GM21381 (cell line): ENCODE measurements around the gene BRAF.
"Not testable (repeated sequence)": the region's sequence is repeated elsewhere in the genome, so short reads cannot be mapped to it uniquely, and the experiment has no call there.

Experiments used
- ATAC-seq: cut with Tn5 transposase; IDR thresholded peaks from one replicate; pipeline ENCODE4 v1.9.1; 2021; ENCODE audit warnings: mild to moderate bottlenecking, moderate library complexity; ENCODE audit not compliant: unreplicated experiment

The BRAF gene

DNA sequence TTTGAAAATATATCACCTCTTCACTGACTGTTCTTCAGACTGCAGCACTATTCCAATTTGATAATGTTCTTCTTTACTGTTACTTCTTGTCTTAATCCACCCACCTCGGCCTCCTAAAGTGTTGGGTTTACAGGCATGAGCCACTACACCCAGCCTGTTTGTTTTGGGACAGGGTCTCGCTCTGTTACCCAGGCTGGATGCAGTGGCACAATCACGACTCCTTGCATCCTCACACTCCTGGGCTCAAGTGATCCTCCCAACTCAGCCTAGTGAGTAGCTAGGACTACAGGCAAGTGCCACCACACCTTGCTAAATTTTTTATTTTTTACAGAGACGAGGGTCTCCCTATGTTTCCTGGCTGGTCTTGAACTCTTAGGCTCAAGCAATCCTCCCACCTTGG is 150.4 kb downstream of the BRAF start:
- ATAC-seq, result no peak

DNA sequence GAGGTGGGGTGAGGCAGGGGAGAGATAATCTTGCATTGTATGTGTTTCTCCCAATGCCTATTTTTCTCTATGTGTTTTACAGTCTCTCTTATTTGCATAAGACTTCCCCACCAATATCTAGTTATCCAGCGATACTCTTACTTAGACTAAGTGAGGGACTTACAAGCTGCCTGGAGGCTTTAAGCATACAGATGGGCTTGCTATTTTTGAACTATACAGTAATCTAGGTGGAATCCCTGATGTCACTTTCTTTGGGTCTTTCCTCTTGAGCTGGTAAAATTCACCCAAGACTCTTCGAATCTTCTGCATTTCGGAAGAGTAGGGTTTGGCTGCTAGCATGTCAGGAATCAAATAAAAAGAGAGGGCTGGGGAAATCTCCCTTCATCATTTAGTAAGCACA is 151.6 kb downstream of the BRAF start:
- no peak for ATAC-seq

DNA sequence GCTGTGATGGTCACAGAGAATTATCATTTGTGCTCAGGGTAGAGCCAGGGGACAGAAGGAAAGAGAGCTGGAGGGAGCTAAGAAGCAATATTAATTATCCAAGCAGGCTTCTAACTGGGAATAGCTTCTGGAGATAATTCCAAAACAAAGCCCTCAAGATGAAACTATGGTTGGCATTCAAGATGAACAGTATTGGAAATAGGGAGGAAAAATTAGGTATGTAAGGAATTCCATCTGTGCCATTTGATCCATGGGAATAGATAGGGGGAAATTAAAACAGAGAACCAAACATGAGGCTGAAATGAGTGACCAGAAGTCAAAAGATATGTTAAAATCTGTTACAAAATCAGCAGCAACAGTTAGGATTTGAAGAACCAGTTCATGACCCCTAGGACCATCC is 152.9 kb downstream of the BRAF start:
- ATAC-seq, result no peak

DNA sequence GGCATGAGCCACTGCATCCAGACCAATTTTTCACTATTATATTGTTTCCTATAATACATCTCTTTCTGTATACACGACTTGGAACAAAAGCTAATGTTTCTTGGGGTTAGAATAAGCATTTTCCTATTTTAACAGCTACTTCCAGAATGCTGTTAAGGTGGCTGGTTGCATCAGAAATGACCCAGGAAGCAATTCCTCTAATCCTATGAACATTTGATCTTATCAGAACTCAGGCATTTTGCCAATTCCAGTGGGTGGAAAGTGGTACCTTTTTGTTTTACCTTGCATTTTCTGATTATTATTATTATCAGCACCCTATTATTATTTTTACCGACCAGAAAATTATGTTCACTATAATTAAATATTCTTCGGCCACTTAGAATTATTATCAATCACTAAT is 154.9 kb downstream of the BRAF start:
- no peak for ATAC-seq

DNA sequence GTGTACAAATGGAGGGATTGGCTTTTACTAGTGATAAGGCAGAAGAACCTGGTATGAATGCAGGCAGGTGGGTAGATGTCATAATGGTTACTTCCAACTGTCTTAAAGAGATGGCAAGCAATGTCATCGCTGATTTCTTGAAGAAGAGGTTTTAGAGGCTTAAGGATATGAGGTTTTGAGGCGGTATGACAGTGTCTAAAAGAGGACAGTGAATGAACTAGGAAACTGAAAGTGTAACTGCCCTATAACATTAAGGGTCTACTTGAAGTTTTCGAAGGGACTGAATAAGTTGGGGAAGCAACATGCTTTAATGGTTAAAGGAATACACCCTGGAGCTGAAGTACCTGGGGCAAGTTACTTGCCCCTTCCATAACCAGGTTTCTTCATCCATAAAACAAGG is 157.3 kb downstream of the BRAF start:
- no peak for ATAC-seq

DNA sequence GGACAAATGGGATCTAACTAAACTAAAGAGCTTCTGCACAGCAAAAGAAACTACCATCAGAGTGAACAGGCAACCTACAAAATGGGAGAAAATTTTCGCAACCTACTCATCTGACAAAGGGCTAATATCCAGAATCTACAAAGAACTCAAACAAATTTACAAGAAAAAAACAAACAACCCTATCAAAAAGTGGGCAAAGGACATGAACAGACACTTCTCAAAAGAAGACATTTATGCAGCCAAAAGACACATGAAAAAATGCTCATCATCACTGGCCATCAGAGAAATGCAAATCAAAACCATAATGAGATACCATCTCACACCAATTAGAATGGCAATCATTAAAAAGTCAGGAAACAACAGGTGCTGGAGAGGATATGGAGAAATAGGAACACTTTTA is 159.3 kb downstream of the BRAF start:
- ATAC-seq, result not testable (repeated sequence)

DNA sequence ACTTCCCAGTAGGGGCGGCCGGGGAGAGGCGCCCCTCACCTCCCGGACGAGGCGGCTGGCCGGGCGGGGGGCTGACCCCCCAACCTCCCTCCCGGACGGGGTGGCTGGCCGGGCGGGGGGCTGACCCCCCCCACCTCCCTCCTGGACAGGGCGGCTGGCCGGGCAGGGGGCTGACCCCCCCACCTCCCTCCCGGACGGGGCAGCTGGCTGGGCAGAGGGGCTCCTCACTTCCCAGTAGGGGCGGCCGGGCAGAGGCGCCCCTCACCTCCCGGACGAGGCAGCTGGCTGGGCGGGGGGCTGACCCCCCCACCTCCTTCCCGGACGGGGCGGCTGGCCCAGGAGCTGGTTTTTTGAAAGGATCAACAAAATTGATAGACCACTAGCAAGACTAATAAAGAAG is 161.6 kb downstream of the BRAF start:
- not testable (repeated sequence) for ATAC-seq

DNA sequence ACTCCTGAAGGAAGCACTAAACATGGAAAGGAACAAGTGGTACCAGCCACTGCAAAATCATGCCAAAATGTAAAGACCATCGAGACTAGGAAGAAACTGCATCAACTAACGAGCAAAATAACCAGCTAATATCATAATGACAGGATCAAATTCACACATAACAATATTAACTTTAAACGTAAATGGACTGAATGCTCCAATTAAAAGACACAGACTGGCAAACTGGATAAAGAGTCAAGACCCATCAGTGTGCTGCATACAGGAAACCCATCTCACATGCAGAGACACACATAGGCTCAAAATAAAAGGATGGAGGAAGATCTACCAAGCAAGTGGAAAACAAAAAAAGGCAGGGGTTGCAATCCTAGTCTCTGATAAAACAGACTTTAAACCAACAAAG is 163.4 kb downstream of the BRAF start:
- ATAC-seq, result not testable (repeated sequence)

DNA sequence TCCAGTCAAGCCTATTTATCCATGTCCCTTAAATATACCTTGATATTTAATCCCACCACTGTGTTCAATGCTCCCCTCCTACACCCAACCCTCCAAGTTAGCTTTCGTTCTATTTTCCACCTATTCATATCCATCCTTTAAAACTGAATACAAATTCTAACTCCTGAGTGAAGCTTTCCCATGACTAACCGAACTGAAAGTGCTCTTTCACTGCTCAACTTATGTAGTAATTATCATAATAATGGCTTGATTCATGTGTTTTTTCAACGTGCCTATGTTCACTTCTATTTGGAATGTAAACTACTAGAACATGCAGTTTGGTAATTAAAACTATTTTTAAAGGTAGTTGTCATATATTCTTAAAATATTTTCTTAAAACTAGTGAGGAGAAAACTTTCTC is 170.2 kb downstream of the BRAF start:
- ATAC-seq, result no peak

DNA sequence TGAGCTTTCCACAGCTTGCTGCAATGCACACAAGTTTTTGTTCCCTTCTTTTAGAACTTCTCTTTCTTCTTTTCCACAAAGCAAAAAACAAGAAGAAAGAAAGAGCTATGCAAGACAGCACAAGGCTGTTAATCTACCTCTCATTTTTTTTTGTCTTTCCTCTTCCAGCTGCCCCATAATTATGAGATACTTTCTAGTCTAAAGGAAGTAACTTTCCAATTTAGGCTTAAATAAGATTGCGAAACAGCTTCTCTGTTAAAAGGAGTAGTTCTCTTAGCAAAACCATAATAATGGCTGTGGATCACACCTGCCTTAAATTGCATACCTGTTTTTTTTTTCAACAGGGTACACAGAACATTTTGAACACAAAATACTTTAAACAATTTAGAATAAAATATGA is 172.2 kb downstream of the BRAF start:
- ATAC-seq, result no peak

DNA sequence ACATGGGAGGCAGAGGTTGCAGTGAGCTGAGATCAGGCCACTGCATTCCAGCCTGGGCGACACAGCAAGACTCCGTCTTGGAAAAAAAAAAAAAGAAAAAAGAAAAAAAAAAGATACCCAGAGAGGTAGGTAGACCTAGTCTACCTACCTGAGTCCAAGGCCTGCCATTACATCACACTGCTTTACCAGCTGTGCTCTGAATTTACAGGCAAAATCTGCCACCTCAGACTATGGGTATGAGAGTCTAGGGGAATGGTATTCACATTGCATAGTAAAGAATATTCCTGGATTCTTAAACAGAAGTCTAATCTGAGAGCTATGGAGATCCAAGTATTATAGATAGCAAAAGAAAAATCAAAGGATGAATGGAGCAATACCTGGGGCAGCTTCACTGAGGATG is 178.0 kb downstream of the BRAF start:
- ATAC-seq, result no peak

DNA sequence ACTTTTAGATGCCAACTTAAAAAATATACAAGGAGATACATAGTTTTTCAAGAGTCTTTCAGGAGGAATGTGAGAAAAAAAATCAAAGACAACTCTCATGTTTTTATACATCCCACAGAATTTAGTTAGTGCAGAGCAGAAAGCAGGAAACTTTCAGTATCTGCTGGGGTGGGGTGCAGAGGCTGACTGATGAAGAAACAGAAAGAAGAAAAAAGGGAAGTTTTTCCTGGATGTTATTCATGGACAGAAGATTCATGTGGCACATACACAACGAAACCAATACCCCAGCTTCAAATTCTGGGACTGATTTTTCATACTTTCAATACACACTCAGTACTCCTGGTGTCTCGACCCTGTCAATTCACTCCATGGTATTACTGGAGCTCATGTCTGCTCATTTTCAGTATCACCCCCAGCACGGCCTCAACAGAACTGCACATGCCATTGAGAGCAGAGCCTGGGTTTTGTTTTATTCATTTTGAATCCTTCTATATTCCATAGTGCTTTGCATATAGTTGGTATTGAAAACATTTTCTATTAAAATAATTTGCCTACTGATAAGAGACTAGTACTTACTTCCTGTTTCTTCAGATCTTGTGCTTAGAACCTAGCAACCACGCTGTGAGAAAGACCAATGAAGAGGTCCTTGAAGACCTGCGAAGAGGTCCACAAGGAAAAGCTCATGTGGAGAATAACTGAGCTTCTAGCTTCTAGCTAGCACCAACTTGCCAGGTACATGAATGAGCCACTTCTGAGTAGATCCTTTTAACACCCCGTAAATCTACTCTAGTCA is 179.3 kb downstream of the BRAF start:
- ATAC-seq, result no peak

DNA sequence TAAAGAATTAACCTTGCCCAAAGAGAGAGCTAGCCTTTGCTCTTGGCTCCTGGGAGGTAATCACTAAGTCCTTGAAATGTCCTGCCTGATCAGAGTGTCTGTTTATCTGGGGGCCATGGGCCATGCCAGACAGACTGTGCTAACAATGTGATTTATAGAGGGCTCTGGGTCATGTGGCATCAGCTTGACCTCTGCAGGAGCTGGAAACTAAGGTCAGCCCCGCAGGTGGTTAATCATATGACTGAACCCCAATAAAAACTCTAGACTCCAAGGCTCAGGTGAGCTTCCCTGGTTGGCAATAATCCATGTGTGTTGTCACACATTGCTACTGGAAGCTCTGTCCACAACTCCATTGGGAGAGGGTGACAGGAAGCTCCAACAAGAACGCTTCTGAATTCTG is 180.7 kb downstream of the BRAF start:
- ATAC-seq, result no peak

DNA sequence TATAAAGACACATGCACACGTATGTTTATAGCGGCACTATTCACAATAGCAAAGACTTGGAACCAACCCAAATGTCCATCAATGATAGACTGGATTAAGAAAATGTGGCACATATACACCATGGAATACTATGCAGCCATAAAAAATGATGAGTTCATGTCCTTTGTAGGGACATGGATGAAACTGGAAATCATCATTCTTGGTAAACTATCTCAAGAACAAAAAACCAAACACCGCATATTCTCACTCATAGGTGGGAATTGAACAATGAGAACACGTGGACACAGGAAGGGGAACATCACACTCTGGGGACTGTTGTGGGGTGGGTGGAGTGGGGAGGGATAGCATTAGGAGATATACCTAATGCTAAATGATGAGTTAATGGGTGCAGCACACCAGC is 181.5 kb downstream of the BRAF start:
- not testable (repeated sequence) for ATAC-seq

DNA sequence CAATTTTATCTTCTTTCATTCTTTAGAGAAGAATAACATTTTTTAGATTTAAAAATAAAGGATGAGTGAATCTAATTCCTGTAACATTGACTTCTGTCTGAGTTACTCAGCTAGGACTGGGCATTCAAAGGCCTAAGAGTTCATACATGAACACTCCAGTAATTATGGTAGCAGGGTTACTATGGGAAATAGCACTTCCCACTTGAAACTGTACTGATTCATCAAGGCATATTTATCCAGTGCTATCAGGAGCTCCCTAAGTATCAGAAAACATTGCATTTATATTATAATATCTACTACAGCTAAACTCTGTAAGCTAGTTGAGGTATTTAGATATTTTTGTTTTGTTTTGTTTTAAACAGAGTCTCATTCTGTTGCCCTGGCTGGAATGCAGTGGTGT is 186.4 kb downstream of the BRAF start:
- ATAC-seq, result no peak

DNA sequence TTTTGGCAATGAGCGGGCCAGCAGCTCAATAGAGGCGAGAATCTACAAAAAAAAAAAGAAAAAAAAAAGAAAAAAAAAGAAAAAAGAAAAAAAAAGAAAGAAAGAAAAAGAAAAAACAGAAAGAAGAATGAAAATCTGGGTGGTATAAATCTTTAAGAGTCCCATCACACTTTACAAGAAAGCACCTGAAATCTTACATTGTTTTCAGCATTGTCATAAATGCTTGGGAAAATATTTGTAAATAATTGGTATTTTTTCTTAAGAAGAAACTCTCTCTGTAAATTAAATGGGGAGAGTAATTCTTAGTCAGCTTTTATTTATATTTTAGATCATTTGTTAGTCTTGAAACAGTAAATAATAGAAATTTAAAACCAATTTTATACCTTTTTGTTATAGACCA is 190.0 kb downstream of the BRAF start:
- no peak for ATAC-seq

DNA sequence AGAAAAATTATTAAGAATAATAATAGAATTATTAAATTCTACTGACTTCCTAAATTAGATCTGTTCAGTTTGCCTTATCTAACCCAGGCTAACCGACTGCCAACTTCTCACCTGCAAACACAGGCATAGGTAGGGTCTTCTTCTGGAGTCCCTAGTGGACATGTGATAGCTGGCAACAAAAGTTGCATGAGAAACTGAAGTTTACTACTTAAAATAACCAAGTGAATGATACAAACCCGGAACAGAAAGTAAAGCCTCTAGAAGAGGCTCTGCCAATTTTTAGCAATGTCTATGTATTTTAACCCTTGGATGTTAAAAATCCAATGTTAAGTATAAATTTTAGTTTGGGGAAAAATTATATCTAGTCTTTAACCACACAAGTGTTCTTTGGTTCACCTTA is 190.6 kb downstream of the BRAF start:
- no peak for ATAC-seq

DNA sequence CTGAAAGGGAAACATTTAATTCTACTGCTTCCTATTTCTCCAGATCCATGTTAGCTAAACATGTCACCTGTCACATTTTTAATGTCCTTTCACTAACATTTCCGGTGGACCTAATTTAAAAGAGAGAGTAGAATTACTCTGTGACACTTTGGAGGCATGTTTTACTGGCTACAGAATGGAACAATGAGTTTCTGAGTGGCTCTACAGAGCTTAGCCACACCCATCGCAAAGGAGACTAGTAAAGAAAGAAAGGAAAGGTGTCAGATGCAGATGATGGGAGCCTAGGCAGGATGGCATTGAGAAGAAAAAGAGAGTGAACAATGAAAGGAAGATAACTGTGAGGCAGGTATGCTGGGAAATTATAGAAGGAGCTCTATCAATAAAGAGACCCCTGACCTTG is 192.3 kb downstream of the BRAF start:
- ATAC-seq, result no peak

DNA sequence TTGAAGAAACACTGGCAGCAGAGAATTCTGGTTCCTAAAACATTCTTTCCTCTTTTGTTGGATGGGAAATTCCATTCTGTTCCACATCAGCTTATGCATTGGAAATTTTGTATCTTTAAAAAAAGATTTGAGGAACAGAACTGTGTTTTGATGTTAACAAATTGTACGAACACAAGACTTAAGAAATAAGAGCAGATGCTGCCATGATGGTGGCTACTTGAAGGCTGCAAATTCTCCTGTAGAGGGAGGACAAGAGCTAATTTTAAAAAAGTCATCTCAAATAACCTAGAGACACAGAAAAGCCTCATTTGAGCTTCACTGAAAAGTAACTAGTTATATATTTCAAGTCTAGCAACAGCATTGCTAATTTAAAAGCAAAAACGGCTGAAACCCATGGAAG is 198.4 kb downstream of the BRAF start:
- ATAC-seq, result no peak

DNA sequence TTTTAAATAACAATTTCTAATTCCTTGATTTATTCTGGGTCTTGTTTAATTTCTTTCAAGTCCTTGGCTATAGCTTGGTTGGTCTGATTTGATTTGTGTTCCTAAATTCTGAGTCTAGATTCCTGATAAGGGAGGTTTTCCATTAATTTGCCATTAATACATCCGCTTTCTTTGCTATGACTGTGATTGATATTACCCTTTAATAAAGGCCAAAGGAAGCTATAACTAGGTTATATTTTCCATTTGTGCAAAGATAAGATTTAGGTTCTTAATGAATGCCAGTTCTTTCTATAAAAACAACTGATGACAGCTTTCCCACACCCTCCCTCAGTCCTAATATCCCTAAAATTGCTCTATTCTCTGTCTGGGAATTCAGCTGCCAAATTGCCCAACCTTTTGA is 200.0 kb downstream of the BRAF start:
- no peak for ATAC-seq

DNA sequence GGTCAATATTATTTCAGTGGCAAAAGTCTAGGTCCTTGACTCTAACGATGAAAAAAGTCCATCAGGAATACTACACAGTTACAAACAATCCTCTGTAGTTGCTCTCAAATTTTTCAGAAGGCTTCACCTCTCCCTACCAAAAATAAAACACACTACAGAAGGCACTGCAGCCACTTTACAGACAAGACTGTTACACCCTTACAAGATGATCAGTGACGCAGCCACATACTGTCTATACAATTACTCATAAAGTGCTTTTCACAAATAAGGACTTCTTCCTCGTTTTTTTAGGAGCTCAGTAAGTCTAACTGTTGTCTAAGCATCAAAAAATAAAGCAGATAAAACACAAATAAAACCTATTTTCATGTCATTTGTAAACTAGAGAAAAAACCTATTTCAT is 201.2 kb downstream of the BRAF start:
- no peak for ATAC-seq

DNA sequence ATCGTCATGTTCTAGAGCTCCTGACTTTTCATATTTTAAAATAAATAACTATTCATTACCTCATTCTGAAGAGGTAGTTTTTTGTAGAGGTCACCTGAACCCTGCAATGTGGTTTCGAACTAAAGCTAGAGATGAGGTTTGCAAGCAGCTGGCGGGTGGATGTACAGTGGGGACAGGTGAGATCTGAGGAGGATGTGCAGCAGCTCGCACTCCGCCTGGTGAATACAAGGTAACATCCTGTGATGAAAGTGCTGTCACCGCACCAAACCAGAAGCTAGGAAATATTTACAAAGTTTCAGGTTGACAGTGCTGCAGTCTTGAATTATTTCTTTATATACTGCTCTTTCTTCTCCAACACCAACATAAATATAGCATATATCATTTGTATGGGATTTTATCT is 201.7 kb downstream of the BRAF start:
- ATAC-seq, result no peak

DNA sequence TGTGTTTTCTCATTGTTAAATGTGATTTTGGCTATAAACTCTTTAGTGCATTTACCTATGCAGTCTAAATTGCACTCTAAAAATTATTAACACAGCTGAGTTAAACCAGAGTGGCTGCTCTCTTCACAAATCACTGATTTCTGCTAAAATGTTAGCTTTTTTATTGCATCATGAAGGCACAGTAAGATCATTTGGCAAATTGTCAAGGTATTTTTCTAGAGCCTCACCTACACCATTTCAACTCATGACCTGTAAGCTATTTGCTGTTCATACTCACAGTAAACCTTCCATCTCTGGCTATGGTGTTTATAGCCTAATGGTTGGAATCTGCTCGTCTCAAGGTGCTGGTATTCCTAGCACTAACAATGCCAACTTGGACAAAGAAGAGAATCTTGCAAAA is 202.5 kb downstream of the BRAF start:
- ATAC-seq, result no peak
